Osteocyte (in vitro differentiated cells): ENCODE measurements around the gene DCTN2. TPM values are rescaled to one million over a fixed set of nuclear protein-coding genes. Genes with fewer than 3 reads are reported as not detected.
A peak's percentile ranks its signal among the peaks of the same experiment; 100 is the strongest.

Source experiments
- DNase-seq: peaks from one replicate; pipeline ENCODE4 v3.0.0; 2021; ENCODE audit warnings: mixed read lengths; ENCODE audit not compliant: unreplicated experiment; ENCODE audit errors: extremely low spot score
- H3K27ac Mint-ChIP-seq: one replicate; pipeline ENCODE4 v1.8.0; 2021; ENCODE audit warnings: mild to moderate bottlenecking, mixed read lengths; ENCODE audit not compliant: unreplicated experiment
- H3K27me3 Mint-ChIP-seq: one replicate; pipeline ENCODE4 v1.8.0; 2021; ENCODE audit warnings: mixed read lengths; ENCODE audit not compliant: unreplicated experiment
- H3K36me3 Mint-ChIP-seq: one replicate; pipeline ENCODE4 v1.8.0; 2021; ENCODE audit warnings: mixed read lengths; ENCODE audit not compliant: unreplicated experiment
- H3K4me1 Mint-ChIP-seq: one replicate; pipeline ENCODE4 v1.8.0; 2021; ENCODE audit warnings: mixed read lengths; ENCODE audit not compliant: unreplicated experiment
- H3K4me3 Mint-ChIP-seq: one replicate; pipeline ENCODE4 v1.8.0; 2021; ENCODE audit warnings: mild to moderate bottlenecking, moderate library complexity, mixed read lengths; ENCODE audit not compliant: unreplicated experiment
- H3K9me3 Mint-ChIP-seq: one replicate; pipeline ENCODE4 v1.8.0; 2021; ENCODE audit warnings: mixed read lengths; ENCODE audit not compliant: unreplicated experiment
- total RNA-seq: library from RNA; stranded (reverse); gene quantifications from 2 replicates; pipeline ENCODE4 v1.2.1, GENCODE V29; 2021
- TF ChIP-seq, protein P1 (sequence below): fragments of 200-600 bp; sonication (generic); IDR thresholded peaks from 2 replicates; pipeline ENCODE4 v1.5.0; 2021; ENCODE audit warnings: antibody characterized with exemption, mild to moderate bottlenecking, moderate library complexity

DCTN2 gene
- total RNA-seq, 1 donor from 2014 or later: 149 TPM

DNA sequence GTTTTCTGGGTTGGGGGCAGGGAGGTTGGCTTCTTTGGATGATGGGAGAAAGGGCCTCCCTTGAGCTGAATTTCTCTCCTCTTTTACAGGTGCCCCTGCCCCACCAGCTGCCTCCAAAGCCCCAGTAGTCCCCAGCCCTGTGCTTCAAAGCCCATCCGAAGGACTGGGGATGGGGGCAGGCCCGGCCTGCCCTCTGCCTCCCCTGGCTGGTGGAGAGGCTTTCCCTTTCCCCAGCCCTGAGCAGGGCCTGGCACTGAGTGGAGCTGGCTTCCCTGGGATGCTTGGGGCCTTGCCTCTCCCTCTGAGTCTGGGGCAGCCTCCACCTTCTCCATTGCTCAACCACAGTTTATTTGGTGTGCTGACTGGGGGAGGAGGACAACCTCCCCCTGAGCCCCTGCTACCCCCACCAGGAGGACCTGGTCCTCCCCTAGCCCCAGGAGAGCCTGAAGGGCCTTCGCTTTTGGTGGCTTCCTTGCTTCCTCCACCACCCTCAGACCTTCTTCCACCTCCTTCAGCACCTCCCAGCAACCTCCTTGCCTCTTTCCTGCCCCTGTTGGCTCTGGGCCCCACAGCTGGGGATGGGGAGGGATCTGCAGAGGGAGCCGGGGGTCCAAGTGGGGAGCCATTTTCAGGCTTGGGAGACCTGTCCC is 20.4 kb downstream of the DCTN2 start:
- H3K9me3 Mint-ChIP-seq: no peaks in the 10 kb centered on the region
- TF ChIP-seq, protein P1, sequence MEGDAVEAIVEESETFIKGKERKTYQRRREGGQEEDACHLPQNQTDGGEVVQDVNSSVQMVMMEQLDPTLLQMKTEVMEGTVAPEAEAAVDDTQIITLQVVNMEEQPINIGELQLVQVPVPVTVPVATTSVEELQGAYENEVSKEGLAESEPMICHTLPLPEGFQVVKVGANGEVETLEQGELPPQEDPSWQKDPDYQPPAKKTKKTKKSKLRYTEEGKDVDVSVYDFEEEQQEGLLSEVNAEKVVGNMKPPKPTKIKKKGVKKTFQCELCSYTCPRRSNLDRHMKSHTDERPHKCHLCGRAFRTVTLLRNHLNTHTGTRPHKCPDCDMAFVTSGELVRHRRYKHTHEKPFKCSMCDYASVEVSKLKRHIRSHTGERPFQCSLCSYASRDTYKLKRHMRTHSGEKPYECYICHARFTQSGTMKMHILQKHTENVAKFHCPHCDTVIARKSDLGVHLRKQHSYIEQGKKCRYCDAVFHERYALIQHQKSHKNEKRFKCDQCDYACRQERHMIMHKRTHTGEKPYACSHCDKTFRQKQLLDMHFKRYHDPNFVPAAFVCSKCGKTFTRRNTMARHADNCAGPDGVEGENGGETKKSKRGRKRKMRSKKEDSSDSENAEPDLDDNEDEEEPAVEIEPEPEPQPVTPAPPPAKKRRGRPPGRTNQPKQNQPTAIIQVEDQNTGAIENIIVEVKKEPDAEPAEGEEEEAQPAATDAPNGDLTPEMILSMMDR: no peak
- peaks cover 32% of the 10 kb centered on the region for H3K4me1 Mint-ChIP-seq
- no peak for DNase-seq
- no peaks in the 10 kb centered on the region for H3K27me3 Mint-ChIP-seq
- peak overlapping the region; percentile 34 for H3K27ac Mint-ChIP-seq
- H3K36me3 Mint-ChIP-seq: peaks cover 30% of the 10 kb centered on the region
- H3K4me3 Mint-ChIP-seq: no peak overlapping the region

DNA sequence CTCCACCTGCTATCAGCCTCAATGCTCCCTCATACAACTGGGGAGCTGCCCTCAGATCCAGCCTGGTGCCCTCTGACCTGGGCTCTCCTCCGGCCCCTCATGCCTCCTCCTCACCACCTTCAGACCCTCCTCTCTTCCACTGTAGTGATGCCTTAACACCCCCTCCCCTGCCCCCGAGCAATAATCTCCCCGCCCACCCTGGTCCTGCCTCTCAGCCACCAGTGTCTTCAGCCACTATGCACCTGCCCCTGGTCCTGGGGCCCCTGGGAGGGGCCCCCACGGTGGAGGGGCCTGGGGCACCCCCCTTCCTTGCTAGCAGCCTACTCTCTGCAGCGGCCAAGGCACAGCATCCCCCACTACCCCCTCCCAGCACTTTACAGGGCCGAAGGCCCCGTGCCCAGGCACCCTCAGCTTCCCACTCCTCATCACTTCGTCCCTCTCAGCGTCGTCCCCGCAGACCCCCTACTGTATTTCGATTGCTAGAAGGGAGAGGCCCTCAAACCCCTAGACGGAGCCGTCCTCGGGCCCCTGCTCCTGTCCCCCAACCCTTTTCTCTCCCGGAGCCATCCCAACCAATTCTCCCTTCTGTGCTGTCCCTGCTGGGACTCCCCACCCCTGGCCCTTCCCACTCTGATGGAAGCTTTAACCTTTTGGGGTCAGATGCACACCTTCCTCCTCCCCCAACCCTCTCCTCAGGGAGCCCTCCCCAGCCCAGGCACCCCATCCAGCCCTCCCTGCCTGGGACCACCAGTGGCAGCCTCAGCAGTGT is 21.2 kb downstream of the DCTN2 start:
- no peaks in the 10 kb centered on the region for H3K27me3 Mint-ChIP-seq
- H3K4me1 Mint-ChIP-seq: peaks cover 40% of the 10 kb centered on the region
- peak overlapping the region; percentile 23 for H3K27ac Mint-ChIP-seq
- H3K9me3 Mint-ChIP-seq: no peaks in the 10 kb centered on the region
- TF ChIP-seq, protein P1: no peak
- peaks cover 25% of the 10 kb centered on the region for H3K36me3 Mint-ChIP-seq
- no peak for DNase-seq
- peak overlapping the region; percentile 26 for H3K4me3 Mint-ChIP-seq

DNA sequence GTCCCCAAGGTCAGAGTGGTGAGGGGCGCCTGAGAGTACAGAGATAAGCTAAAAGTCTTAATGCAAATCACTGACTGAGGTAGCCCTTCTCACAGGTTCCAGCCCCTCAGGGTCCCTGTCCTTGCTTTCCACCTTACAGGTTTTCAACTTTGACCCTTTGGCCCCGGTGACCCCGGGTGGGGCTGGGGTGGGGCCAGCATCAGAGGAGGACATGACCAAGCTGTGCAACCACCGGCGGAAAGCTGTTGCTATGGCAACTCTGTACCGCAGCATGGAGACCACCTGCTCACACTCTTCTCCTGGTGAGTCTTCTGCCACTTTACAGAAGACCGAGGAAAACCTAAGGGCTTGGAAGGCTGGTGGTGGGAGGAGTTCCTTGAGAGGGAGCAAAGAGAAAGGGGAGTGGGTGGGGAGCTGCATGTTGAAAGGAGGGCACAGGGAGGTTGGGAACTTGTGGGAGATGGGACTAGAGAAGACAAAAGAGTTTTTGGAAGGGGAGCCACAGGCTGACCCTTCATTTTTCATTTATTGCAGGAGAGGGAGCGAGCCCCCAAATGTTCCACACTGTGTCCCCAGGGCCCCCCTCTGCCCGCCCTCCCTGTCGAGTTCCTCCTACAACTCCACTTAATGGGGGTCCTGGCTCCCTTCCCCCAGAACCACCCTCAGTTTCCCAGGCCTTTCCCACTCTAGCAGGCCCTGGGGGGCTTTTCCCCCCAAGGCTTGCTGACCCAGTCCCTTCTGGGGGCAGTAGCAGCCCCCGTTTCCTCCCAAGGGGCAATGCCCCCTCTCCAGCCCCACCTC is 22.0 kb downstream of the DCTN2 start:
- Mint-ChIP-seq H3K27me3 (no peaks in the 10 kb centered on the region), H3K27ac (peak overlapping the region; percentile 97), H3K4me3 (peak overlapping the region; percentile 99), H3K4me1 (peaks cover 41% of the 10 kb centered on the region), H3K9me3 (no peaks in the 10 kb centered on the region), H3K36me3 (peaks cover 23% of the 10 kb centered on the region)
- TF ChIP-seq, protein P1: no peak
- DNase-seq: no peak

DNA sequence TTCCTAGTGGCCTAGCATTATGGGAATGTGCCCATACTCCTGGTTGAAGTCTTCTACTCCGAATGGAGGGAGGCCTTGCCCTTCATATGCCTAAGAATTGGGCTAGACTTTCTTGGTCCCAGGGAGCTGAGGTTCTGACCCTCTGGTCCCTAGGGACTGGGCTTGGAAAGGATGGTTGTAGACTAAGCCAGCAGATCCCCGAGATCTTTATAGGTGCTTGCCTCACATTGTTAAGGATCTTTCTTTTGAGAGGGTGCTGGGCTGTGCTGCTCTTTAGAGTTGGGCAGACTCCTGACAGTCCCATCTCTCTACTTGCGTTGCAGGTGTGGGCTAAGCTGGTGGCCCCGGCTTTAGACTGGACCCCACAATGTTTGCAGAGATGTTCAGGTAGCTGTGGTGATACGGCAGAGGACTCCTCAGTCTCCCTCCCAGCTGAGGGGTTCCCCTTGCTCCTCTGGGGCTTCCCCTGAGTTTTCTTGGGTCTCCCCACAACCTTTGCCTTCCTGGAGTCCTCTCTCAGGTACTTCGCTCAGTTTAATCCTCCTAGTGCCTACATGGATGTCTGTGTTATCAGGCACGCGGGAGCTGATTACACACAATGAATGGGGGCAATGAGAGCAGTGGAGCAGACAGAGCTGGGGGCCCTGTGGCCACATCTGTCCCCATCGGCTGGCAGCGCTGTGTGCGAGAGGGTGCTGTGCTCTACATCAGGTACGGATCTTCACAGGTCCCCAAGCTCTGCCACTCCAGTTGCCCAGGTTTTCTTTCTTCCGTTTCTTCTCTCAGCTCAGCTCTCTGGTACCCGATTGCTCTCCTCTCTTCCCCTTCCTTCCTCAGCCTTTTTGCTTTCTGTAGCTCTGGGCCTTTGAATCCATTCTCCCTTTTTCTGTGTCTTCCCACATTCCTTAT is 23.0 kb downstream of the DCTN2 start:
- Mint-ChIP-seq H3K27ac (peak overlapping the region; percentile 97), H3K4me3 (peak overlapping the region; percentile 99), H3K9me3 (no peaks in the 10 kb centered on the region), H3K27me3 (no peaks in the 10 kb centered on the region), H3K36me3 (peaks cover 24% of the 10 kb centered on the region), H3K4me1 (peaks cover 45% of the 10 kb centered on the region)
- no peak for DNase-seq
- TF ChIP-seq, protein P1: no peak
